ENCODE results near the gene RRAGC. TPM values are rescaled to one million over a fixed set of nuclear protein-coding genes. Genes with fewer than 3 reads are reported as not detected.
A peak's percentile ranks its signal among the peaks of the same experiment; 100 is the strongest.

The RRAGC gene
- total and polyA plus RNA-seq, 7 donors: 11.6 to 29.3 (median 15.7) TPM

- Histone ChIP-seq H3K4me1 (peaks cover 5% of the 10 kb centered on the region), H3K27me3 (ENCODE audit: insufficient read depth in 3 of 3, low read length in 2 of 3) (peaks cover 0 to 52% (median 14%) of the 10 kb centered on the region in 3 donors), H3K36me3 (ENCODE audit: insufficient read depth in 1 of 2, low read depth in 1 of 2) (no peaks in the 10 kb centered on the region), H3K27ac (no peak overlapping the region), H3K4me3 (no peak overlapping the region), H3K9me3 (no peaks in the 10 kb centered on the region)
- DNase-seq (no peak), ATAC-seq (no peak)
- 33 to 54% (median 53%) methylated on average over 1 of the region's 1 CpG for WGBS, 3 donors
- TF ChIP-seq CTCF (IDR thresholded peaks at IDR 0.05): no peak
- intact Hi-C loops (cut with DNase I): no loop called here
Observed at GRCh38 chr1:38820860-38821259, 38.7 kb downstream of the RRAGC start.

GRCh38 chr1:38819516-38819915, 40.1 kb downstream of the RRAGC start:
- Histone ChIP-seq H3K9me3 (no peaks in the 10 kb centered on the region), H3K4me3 (no peak overlapping the region), H3K27ac (no peak overlapping the region), H3K36me3 (ENCODE audit: insufficient read depth in 1 of 2, low read depth in 1 of 2) (no peaks in the 10 kb centered on the region), H3K4me1 (peaks cover 5% of the 10 kb centered on the region), H3K27me3 (ENCODE audit: insufficient read depth in 3 of 3, low read length in 2 of 3) (peaks cover 0 to 65% (median 14%) of the 10 kb centered on the region in 3 donors)
- WGBS, 3 donors: 80 to 90% (median 87%) methylated on average over 2 of the region's 2 CpGs
- ATAC-seq: no peak
- no peak for TF ChIP-seq CTCF (IDR thresholded peaks at IDR 0.05)
- intact Hi-C loops (cut with DNase I): loop anchor here in 1 of 2 donors (5.0 kb wide), 1 partner anchor 777 kb away; no protein-coding TSS in a partner anchor
- no peak for DNase-seq

- ATAC-seq (no peak), DNase-seq (no peak)
- TF ChIP-seq CTCF (IDR thresholded peaks at IDR 0.05): no peak
- Histone ChIP-seq H3K4me1 (peaks cover 5% of the 10 kb centered on the region), H3K27ac (no peak overlapping the region), H3K36me3 (ENCODE audit: insufficient read depth in 1 of 2, low read depth in 1 of 2) (no peaks in the 10 kb centered on the region), H3K27me3 (ENCODE audit: insufficient read depth in 3 of 3, low read length in 2 of 3) (peaks cover 0 to 70% (median 14%) of the 10 kb centered on the region in 3 donors), H3K9me3 (no peaks in the 10 kb centered on the region), H3K4me3 (no peak overlapping the region)
- intact Hi-C loops (cut with DNase I): loop anchor here in 1 of 2 donors (5.0 kb wide), 1 partner anchor 777 kb away; no protein-coding TSS in a partner anchor
- 39 to 44% (median 41%) methylated on average over 10 of the region's 10 CpGs for WGBS, 3 donors
Observed at GRCh38 chr1:38819040-38819439, 40.5 kb downstream of the RRAGC start.

GRCh38 chr1:38818175-38818976, 41.2 kb downstream of the RRAGC start:
- peak; percentile 69 for TF ChIP-seq CTCF (IDR thresholded peaks at IDR 0.05)
- Histone ChIP-seq H3K27ac (no peak overlapping the region), H3K4me3 (peak overlapping the region; percentile 48), H3K36me3 (ENCODE audit: insufficient read depth in 1 of 2, low read depth in 1 of 2) (no peaks in the 10 kb centered on the region), H3K27me3 (ENCODE audit: insufficient read depth in 3 of 3, low read length in 2 of 3) (peaks cover 0 to 77% (median 14%) of the 10 kb centered on the region in 3 donors), H3K4me1 (peaks cover 5% of the 10 kb centered on the region), H3K9me3 (no peaks in the 10 kb centered on the region)
- DNase-seq: peak; percentile 36 to 61
- WGBS, 3 donors: 1 to 2% (median 2%) methylated on average over 66 to 70 of the region's 70 CpGs
- peak; percentile 42 to 61 (median 50) for ATAC-seq
- intact Hi-C loops (cut with DNase I): loop anchor here in 1 of 2 donors (5.0 kb wide), 1 partner anchor 776 kb away; no protein-coding TSS in a partner anchor
